ENCODE measurements around the gene PALD1.

GRCh38 chr10:70509757-70510147 is 31.2 kb downstream of the PALD1 start:
- no peak for TF ChIP-seq POLR2A (IDR thresholded peaks at IDR 0.05)
- no peak for TF ChIP-seq CTCF (IDR thresholded peaks at IDR 0.05)

Measured in body of pancreas (tissue), 4 donors.